ENCODE results near the gene PSMB3.

GRCh38 chr17:38750044-38750311, 2.6 kb upstream of the PSMB3 start:
- TF ChIP-seq EZH2 (IDR thresholded peaks at IDR 0.05; ENCODE audit: borderline replicate concordance, low read length): no peak
- no peak for TF ChIP-seq CTCF (conservative IDR thresholded peaks at IDR 0.05 in 1 of 2, IDR thresholded peaks at IDR 0.05 in 1 of 2; ENCODE audit: extremely low read depth in 1 of 2, insufficient read depth in 1 of 2, low read depth in 1 of 2, low read length in 2 of 2)
